HG03558 (cell line): ENCODE results near the gene SH2B3.
"Not testable (repeated sequence)": the region's sequence is repeated elsewhere in the genome, so short reads cannot be mapped to it uniquely, and the experiment has no call there.

ENCODE experiments used
- ATAC-seq: cut with Tn5 transposase; IDR thresholded peaks from one replicate; pipeline ENCODE4 v1.9.1; 2021; ENCODE audit warnings: moderate number of reproducible peaks; ENCODE audit not compliant: unreplicated experiment; ENCODE audit errors: extremely low read depth

SH2B3 gene

GRCh38 chr12:111384596-111384995, 21.1 kb upstream of the SH2B3 start:
- ATAC-seq, result no peak

- no peak for ATAC-seq
Measured at GRCh38 chr12:111386885-111387284, 18.8 kb upstream of the SH2B3 start.

- ATAC-seq, result no peak
Measured at GRCh38 chr12:111387747-111388323, 17.9 kb upstream of the SH2B3 start.

- ATAC-seq, result no peak
Measured at GRCh38 chr12:111389635-111390034, 16.1 kb upstream of the SH2B3 start.

GRCh38 chr12:111390910-111391309, 14.8 kb upstream of the SH2B3 start:
- ATAC-seq, result no peak

GRCh38 chr12:111393700-111394300, 11.9 kb upstream of the SH2B3 start:
- ATAC-seq, result no peak

- no peak for ATAC-seq
Measured at GRCh38 chr12:111394480-111394879, 11.2 kb upstream of the SH2B3 start.

- ATAC-seq, result no peak
Measured at GRCh38 chr12:111395336-111396187, 10.2 kb upstream of the SH2B3 start.

- not testable (repeated sequence) for ATAC-seq
Measured at GRCh38 chr12:111396271-111396670, 9.5 kb upstream of the SH2B3 start.

- no peak for ATAC-seq
Measured at GRCh38 chr12:111396726-111397445, 8.8 kb upstream of the SH2B3 start.

GRCh38 chr12:111398530-111398929, 7.2 kb upstream of the SH2B3 start:
- ATAC-seq, result no peak

GRCh38 chr12:111399741-111400404, 5.8 kb upstream of the SH2B3 start:
- not testable (repeated sequence) for ATAC-seq

- ATAC-seq, result no peak
Measured at GRCh38 chr12:111401167-111401605, 4.5 kb upstream of the SH2B3 start.

- not testable (repeated sequence) for ATAC-seq
Measured at GRCh38 chr12:111402490-111402824, 3.3 kb upstream of the SH2B3 start.

GRCh38 chr12:111404362-111405148, 1.2 kb upstream of the SH2B3 start:
- no peak for ATAC-seq

- peak; percentile 36 for ATAC-seq
Measured at GRCh38 chr12:111405149-111405858, 419 bp upstream of the SH2B3 start.

- no peak for ATAC-seq
Measured at GRCh38 chr12:111406474-111407376, 1.0 kb downstream of the SH2B3 start.
